SK-N-SH treated with all-trans-retinoic acid at 6 μM for 48 hours (cell line): ENCODE measurements around the gene CUBN.
A peak's percentile ranks its signal among the peaks of the same experiment; 100 is the strongest.

ENCODE experiments used
- ATAC-seq: fragments of 200-7000 bp; cut with Tn5 transposase; 3 replicates; pipeline ENCODE4 v1.9.1; 2020; ENCODE audit warnings: mild to moderate bottlenecking, moderate library complexity
- ARNTL ChIP-seq: fragments of 450-650 bp; formaldehyde crosslinking; IDR thresholded peaks from 2 replicates; pipeline ENCODE4 v1.5.0; 2020; ENCODE audit warnings: low read depth, mild to moderate bottlenecking, moderate library complexity, borderline replicate concordance
- BACH2 ChIP-seq: fragments of 250-450 bp; sonication (Bioruptor Pico); IDR thresholded peaks from 2 replicates; pipeline ENCODE4 v1.9.0; 2021; ENCODE audit warnings: mild to moderate bottlenecking, borderline replicate concordance
- CREB5 ChIP-seq: fragments of 250-450 bp; sonication (Bioruptor Pico); IDR thresholded peaks from 2 replicates; pipeline ENCODE4 v1.5.1; 2020; ENCODE audit warnings: low read depth, mild to moderate bottlenecking, moderate library complexity
- CSDC2 ChIP-seq: fragments of 250-450 bp; sonication (Bioruptor Pico); IDR thresholded peaks from 2 replicates; pipeline ENCODE4 v1.5.0; 2020; ENCODE audit warnings: mild to moderate bottlenecking, moderate library complexity
- CSRNP3 ChIP-seq: fragments of 250-450 bp; sonication (Bioruptor Pico); IDR thresholded peaks from 2 replicates; pipeline ENCODE4 v1.5.1; 2021; ENCODE audit warnings: mild to moderate bottlenecking, moderate library complexity
- ESRRG ChIP-seq: fragments of 250-450 bp; sonication (Bioruptor Pico); IDR thresholded peaks from 2 replicates; pipeline ENCODE4 v1.6.1; 2021; ENCODE audit warnings: mild to moderate bottlenecking
- GLIS3 ChIP-seq: fragments of 250-450 bp; sonication (Bioruptor Pico); IDR thresholded peaks from 2 replicates; pipeline ENCODE4 v1.5.0; 2020; ENCODE audit warnings: mild to moderate bottlenecking, moderate library complexity
- ISL1 ChIP-seq: fragments of 250-450 bp; sonication (Bioruptor Pico); IDR thresholded peaks from 2 replicates; pipeline ENCODE4 v2.1.2; 2022; ENCODE audit warnings: mild to moderate bottlenecking, moderate library complexity
- OSR1 ChIP-seq: fragments of 250-450 bp; sonication (Bioruptor Pico); IDR thresholded peaks from 2 replicates; pipeline ENCODE4 v1.8.0; 2022; ENCODE audit warnings: moderate library complexity, mild to moderate bottlenecking, inconsistent platforms
- PATZ1 ChIP-seq: fragments of 250-450 bp; sonication (Bioruptor Pico); IDR thresholded peaks from 2 replicates; pipeline ENCODE4 v1.8.0; 2020; ENCODE audit warnings: mild to moderate bottlenecking, moderate library complexity, borderline replicate concordance
- POU6F1 ChIP-seq: fragments of 250-450 bp; sonication (Bioruptor Pico); IDR thresholded peaks from 2 replicates; pipeline ENCODE4 v1.8.0; 2021; ENCODE audit warnings: low read depth, mild to moderate bottlenecking, moderate library complexity, borderline replicate concordance
- PPARA ChIP-seq: fragments of 250-450 bp; sonication (Bioruptor Pico); IDR thresholded peaks from 2 replicates; pipeline ENCODE4 v1.5.0; 2020; ENCODE audit warnings: mild to moderate bottlenecking, borderline replicate concordance
- RARB ChIP-seq: fragments of 250-450 bp; sonication (Bioruptor Pico); IDR thresholded peaks from 2 replicates; pipeline ENCODE4 v1.8.0; 2021; ENCODE audit warnings: mild to moderate bottlenecking, moderate library complexity
- SNAI2 ChIP-seq: fragments of 250-450 bp; sonication (Bioruptor Pico); IDR thresholded peaks from 2 replicates; pipeline ENCODE4 v1.5.0; 2020; ENCODE audit warnings: mild to moderate bottlenecking, moderate library complexity
- TCF4 ChIP-seq: fragments of 250-450 bp; sonication (Bioruptor Pico); IDR thresholded peaks from 2 replicates; pipeline ENCODE4 v1.8.0; 2021; ENCODE audit warnings: mild to moderate bottlenecking, moderate library complexity, borderline replicate concordance
- TOX ChIP-seq: fragments of 250-450 bp; sonication (Bioruptor Pico); IDR thresholded peaks from 2 replicates; pipeline ENCODE4 v1.8.0; 2021; ENCODE audit warnings: mild to moderate bottlenecking, moderate library complexity, borderline replicate concordance
- TSHZ2 ChIP-seq: fragments of 250-450 bp; sonication (Bioruptor Pico); IDR thresholded peaks from 2 replicates; pipeline ENCODE4 v1.5.0; 2020; ENCODE audit warnings: mild to moderate bottlenecking, moderate library complexity
- ZC3H10 ChIP-seq: fragments of 250-450 bp; sonication (Bioruptor Pico); IDR thresholded peaks from 2 replicates; pipeline ENCODE4 v1.5.1; 2021; ENCODE audit warnings: mild to moderate bottlenecking, moderate library complexity
- ZFP30 ChIP-seq: fragments of 450-650 bp; formaldehyde crosslinking; IDR thresholded peaks from 2 replicates; pipeline ENCODE4 v1.5.0; 2022; ENCODE audit warnings: mild to moderate bottlenecking, moderate library complexity
- ZNF565 ChIP-seq: fragments of 450-650 bp; formaldehyde crosslinking; conservative IDR thresholded peaks from 2 replicates; pipeline ENCODE4 v1.5.0; 2020; ENCODE audit warnings: low read depth, mild to moderate bottlenecking, moderate library complexity
- ZNF70 ChIP-seq: fragments of 450-650 bp; formaldehyde crosslinking; IDR thresholded peaks from 2 replicates; pipeline ENCODE4 v1.5.0; 2020; ENCODE audit warnings: mild to moderate bottlenecking, moderate library complexity
- ZNF8 ChIP-seq: fragments of 450-650 bp; formaldehyde crosslinking; IDR thresholded peaks from 2 replicates; pipeline ENCODE4 v1.5.0; 2020; ENCODE audit warnings: mild to moderate bottlenecking, moderate library complexity

The CUBN gene

GRCh38 chr10:16780338-16780880, 349.2 kb downstream of the CUBN start:
- TF ChIP-seq CREB5 (CRISPR knock-in tag) (no peak), ZFP30 (no peak), TOX (CRISPR knock-in tag) (no peak), ZNF70 (no peak), ZNF565 (CRISPR knock-in tag) (no peak)
- TF ChIP-seq, all 23 proteins: peak for 0
- ATAC-seq = no peak

- TF ChIP-seq TCF4 (CRISPR knock-in tag) (no peak), ARNTL (no peak), SNAI2 (CRISPR knock-in tag) (no peak), ZFP30 (no peak), CSDC2 (CRISPR knock-in tag) (no peak), OSR1 (no peak), PPARA (CRISPR knock-in tag) (no peak), ISL1 (CRISPR knock-in tag) (no peak), ZC3H10 (CRISPR knock-in tag) (no peak), PATZ1 (CRISPR knock-in tag) (no peak), ESRRG (CRISPR knock-in tag) (no peak)
- ATAC-seq = no peak
These were observed 350.2 kb downstream of the CUBN start for GRCh38 chr10:16779384-16779915.

GRCh38 chr10:16777473-16778370, 351.9 kb downstream of the CUBN start:
- ATAC-seq = peak; percentile 43; the same call in 1 of the 3 replicates
- TF ChIP-seq SNAI2 (CRISPR knock-in tag) = no peak
- TF ChIP-seq ZC3H10 (CRISPR knock-in tag) = no peak
- no peak for TF ChIP-seq CREB5 (CRISPR knock-in tag)
- TF ChIP-seq ZNF8 (CRISPR knock-in tag) = no peak
- TF ChIP-seq ESRRG (CRISPR knock-in tag) = no peak
- no peak for TF ChIP-seq ARNTL
- TF ChIP-seq TCF4 (CRISPR knock-in tag) = no peak
- no peak for TF ChIP-seq BACH2 (CRISPR knock-in tag)
- no peak for TF ChIP-seq ZNF70
- no peak for TF ChIP-seq TSHZ2 (CRISPR knock-in tag)
- TF ChIP-seq TOX (CRISPR knock-in tag) = no peak
- no peak for TF ChIP-seq PPARA (CRISPR knock-in tag)
- no peak for TF ChIP-seq CSDC2 (CRISPR knock-in tag)
- no peak for TF ChIP-seq CSRNP3 (CRISPR knock-in tag)
- TF ChIP-seq GLIS3 (CRISPR knock-in tag) = no peak
- no peak for TF ChIP-seq PATZ1 (CRISPR knock-in tag)
- no peak for TF ChIP-seq ZFP30
- TF ChIP-seq POU6F1 (CRISPR knock-in tag) = no peak
- no peak for TF ChIP-seq RARB (CRISPR knock-in tag)
- TF ChIP-seq, all 23 proteins: peak for 0
